Left lung (tissue), 14 donors: ENCODE data around the gene HHIPL2. TPM values are rescaled to one million over a fixed set of nuclear protein-coding genes. Genes with fewer than 3 reads are reported as not detected.

Source experiments
- ATAC-seq: fragments of 200-7000 bp; cut with Tn5 transposase; one replicate; pipeline ENCODE4 v1.9.1; 2020; ENCODE audit warnings: moderate library complexity
- DNase-seq, 4 donors: peaks; one replicate each; pipeline ENCODE4 v3.0.0-alpha.2; 2013 to 2020
- H3K27ac ChIP-seq, 2 donors: fragments of 200-600 bp; sonication (generic) in 1 of 2; one replicate each; pipeline versions ENCODE4 v1.5.0 to v1.8.0; 2020 to 2021
- H3K27me3 ChIP-seq, 2 donors: fragments of 200-600 bp; sonication (generic) in 1 of 2; one replicate each; pipeline versions ENCODE4 v1.5.0 to v1.8.0; 2020 to 2021
- H3K36me3 ChIP-seq, 2 donors: fragments of 200-600 bp; sonication (generic) in 1 of 2; one replicate each; pipeline versions ENCODE4 v1.5.0 to v1.8.0; 2020 to 2021
- H3K4me1 ChIP-seq, 2 donors: fragments of 200-600 bp; one replicate each; pipeline ENCODE4 v1.8.0; 2021
- H3K4me3 ChIP-seq, 2 donors: fragments of 200-600 bp; sonication (generic) in 1 of 2; one replicate each; pipeline versions ENCODE4 v1.5.0 to v1.8.0; 2020 to 2021; ENCODE audit warnings: mild to moderate bottlenecking in 1 of 2
- H3K9me3 ChIP-seq, 2 donors: fragments of 200-600 bp; sonication (generic) in 1 of 2; one replicate each; pipeline versions ENCODE4 v1.5.0 to v1.8.0; 2020 to 2021
- intact Hi-C, 2 donors: fragments of 100-400 bp; cut with DNase I; formaldehyde crosslinking; loops; one replicate each; pipeline versions ENCODE4 v1.11.2 to v1.14.2; 2022
- long read RNA-seq, 12 donors: library from polyadenylated mRNA in 2 of 12; unstranded in 2 of 12; transcript quantifications; one replicate each; pipeline ENCODE4 v2.0.0 and lab custom pipeline, GENCODE V29; 2019 to 2026
- polyA plus RNA-seq, 6 donors: library from polyadenylated mRNA; unstranded; fragments of 120-200 nt; gene quantifications; one replicate each; pipeline ENCODE4 v1.2.1, GENCODE V29; 2013; ENCODE audit not compliant: insufficient read length in 6 of 6
- total RNA-seq, 2 donors: library from RNA; stranded (reverse); fragmentation: NEBNext Ultra II Directional; extraction: Animal tissue kit (Norgen Biotek cat#: 25700); gene quantifications; one replicate each; pipeline ENCODE4 v1.2.1, GENCODE V29; 2021
- TF ChIP-seq, protein P1 (sequence below), 2 donors: fragments of 200-600 bp; sonication (generic) in 1 of 2; IDR thresholded peaks; one replicate each; pipeline versions ENCODE4 v1.5.0 to v1.8.0; 2021; ENCODE audit warnings: antibody characterized with exemption in 2 of 2
- donor health status: DM: no; HTN: yes; CAD: no.
- donor health status: DM: no; HTN: no; CAD: no.

HHIPL2 gene
- total RNA-seq (under 1 TPM in 1 of 2 donors, not detected in 1; 0.58 TPM), polyA plus RNA-seq (1 to 10 TPM in 2 of 6 donors, under 1 TPM in 4; 0.50 to 1.5 (median 0.70) TPM)
- long read RNA-seq, donor 1 = 0 reads
- long read RNA-seq, donor 2 = 0 reads
- long read RNA-seq, donor 3 = 0 reads
- long read RNA-seq, donor 4 = 0 reads
- long read RNA-seq, donor 5 = 0 reads
- long read RNA-seq, donor 6 = 0 reads
- long read RNA-seq, donor 7 = 0 reads
- long read RNA-seq, donor 8 = 0 reads
- long read RNA-seq, donor 9 = 0 reads
- long read RNA-seq, donor 10 = 0 reads
- long read RNA-seq, donor 11 = 0 reads
- long read RNA-seq, donor 12 = 0 reads

DNA sequence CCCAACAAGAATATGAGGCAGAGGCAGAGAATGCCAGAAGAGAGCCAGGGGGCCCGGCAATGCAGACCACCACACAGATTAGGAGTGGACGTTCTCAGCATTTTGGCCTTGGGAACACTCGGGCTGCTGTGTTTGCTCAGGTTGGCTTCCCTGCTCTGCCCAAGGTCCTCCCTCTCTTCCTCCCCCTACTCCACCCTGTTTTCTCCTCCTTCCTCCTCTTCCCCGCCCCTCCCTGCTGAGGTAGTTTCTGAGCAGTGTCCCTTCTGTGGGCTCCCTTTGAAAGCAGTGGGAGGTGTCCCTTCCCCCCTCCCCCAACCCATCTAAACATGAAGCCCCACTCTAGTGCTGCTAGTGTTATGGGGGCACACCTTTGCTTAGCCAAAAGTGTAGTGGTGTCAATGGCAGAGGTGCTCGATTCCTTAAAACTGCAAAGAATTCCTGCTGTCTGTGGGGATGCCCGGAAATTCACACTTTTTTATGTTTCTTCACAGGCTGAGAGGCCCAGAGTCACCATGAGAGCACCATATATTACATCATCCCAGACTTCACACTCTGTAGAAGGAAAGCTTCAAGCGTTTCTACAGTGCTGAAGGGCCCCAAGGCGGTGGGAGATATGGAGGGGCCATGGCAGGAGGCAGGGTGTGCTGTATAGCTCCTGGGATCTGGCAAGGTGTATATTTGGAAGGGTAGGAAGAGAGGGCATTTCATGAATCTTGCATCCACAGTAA, at the start of gene HHIPL2:
HHIPL2 (minus strand) TSS at position 161 of the 728 bp plus-strand sequence; CDS start at position 101, 60 bp downstream.
- DNase-seq (no peak), ATAC-seq (no peak)
- Histone ChIP-seq H3K4me1 (no peaks in the 10 kb centered on the region), H3K27me3 (peaks cover 0 to 31% of the 10 kb centered on the region in 2 donors), H3K4me3 (no peak within 1 kb of the TSS), H3K27ac (no peak within 1 kb of the TSS), H3K36me3 (no peaks in the 10 kb centered on the region), H3K9me3 (no peaks in the 10 kb centered on the region)
- intact Hi-C loops = no loop called here
- TF ChIP-seq, protein P1, sequence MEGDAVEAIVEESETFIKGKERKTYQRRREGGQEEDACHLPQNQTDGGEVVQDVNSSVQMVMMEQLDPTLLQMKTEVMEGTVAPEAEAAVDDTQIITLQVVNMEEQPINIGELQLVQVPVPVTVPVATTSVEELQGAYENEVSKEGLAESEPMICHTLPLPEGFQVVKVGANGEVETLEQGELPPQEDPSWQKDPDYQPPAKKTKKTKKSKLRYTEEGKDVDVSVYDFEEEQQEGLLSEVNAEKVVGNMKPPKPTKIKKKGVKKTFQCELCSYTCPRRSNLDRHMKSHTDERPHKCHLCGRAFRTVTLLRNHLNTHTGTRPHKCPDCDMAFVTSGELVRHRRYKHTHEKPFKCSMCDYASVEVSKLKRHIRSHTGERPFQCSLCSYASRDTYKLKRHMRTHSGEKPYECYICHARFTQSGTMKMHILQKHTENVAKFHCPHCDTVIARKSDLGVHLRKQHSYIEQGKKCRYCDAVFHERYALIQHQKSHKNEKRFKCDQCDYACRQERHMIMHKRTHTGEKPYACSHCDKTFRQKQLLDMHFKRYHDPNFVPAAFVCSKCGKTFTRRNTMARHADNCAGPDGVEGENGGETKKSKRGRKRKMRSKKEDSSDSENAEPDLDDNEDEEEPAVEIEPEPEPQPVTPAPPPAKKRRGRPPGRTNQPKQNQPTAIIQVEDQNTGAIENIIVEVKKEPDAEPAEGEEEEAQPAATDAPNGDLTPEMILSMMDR (IDR thresholded peaks at IDR 0.05) = no peak

DNA sequence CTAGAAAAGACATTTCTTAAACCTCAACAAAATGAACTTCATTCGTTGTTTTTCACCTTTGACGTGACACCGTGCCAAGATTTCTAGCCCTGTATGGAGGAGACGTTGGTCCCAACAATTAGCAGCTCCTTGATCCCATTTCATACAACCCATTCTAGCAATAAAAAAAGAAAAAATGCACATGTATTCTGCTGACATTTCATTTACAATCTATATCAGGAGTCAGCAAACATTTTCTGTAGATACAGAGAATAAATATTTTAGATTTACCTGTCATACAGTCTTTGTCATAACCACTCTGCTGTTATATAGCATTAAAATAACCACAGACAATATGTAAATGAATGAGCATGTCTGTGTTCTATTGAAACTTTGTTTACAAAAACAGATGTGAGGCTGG, 48.8 kb upstream of the HHIPL2 start:
- H3K9me3 ChIP-seq = no peaks in the 10 kb centered on the region
- DNase-seq = no peak
- no peak overlapping the region for H3K27ac ChIP-seq
- no peak for ATAC-seq
- TF ChIP-seq, protein P1 (IDR thresholded peaks at IDR 0.05) = no peak
- no peaks in the 10 kb centered on the region for H3K36me3 ChIP-seq
- no peaks in the 10 kb centered on the region for H3K4me1 ChIP-seq
- intact Hi-C loops = no loop called here
- no peaks in the 10 kb centered on the region for H3K27me3 ChIP-seq
- no peak overlapping the region for H3K4me3 ChIP-seq

DNA sequence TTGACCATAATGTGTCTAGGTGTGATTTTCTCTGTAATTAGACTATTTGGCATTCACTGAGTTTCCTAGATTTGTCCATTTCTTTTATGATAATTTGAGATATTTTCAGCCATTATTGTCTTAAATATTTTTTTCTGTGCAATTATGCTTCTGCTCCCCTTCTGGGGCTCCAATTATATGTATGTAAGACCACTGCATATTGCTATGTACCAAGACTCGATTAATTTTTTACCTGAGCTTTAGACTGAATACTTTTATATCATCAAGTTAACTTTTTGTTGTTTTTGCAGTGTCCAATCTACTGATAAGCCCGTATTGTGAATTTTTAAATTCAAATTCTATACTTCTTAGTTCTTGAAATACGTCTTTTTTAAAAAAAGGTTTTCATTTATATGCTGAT, 46.9 kb upstream of the HHIPL2 start:
- DNase-seq (no peak), ATAC-seq (no peak)
- Histone ChIP-seq H3K9me3 (no peaks in the 10 kb centered on the region), H3K4me1 (peaks cover 0 to 8% of the 10 kb centered on the region in 2 donors), H3K4me3 (no peak overlapping the region), H3K27ac (no peak overlapping the region), H3K27me3 (no peaks in the 10 kb centered on the region), H3K36me3 (no peaks in the 10 kb centered on the region)
- TF ChIP-seq, protein P1 (IDR thresholded peaks at IDR 0.05) = no peak
- intact Hi-C loops = no loop called here

DNA sequence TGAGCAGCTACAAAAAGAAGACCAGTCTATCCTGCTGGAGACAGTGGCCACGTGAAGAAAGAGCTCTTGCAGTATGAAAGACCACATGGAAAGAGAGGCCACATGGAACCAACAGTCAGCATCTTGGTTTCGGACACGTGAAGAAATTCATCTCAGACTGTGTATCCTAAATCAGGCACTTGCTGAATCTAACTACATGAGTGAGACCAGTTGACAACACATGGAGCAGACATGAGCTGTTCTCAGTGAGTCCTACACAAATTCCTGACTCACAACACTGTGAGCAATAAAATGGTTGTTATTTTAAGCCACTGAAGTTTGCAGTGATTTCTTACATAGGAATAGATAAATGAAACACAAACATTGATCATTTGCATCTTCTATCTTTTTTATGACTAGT, 44.3 kb upstream of the HHIPL2 start:
- Histone ChIP-seq H3K36me3 (peaks cover 0 to 8% of the 10 kb centered on the region in 2 donors), H3K4me1 (peaks cover 5 to 20% of the 10 kb centered on the region in 2 donors), H3K9me3 (no peaks in the 10 kb centered on the region), H3K4me3 (no peak overlapping the region), H3K27me3 (no peaks in the 10 kb centered on the region), H3K27ac (no peak overlapping the region)
- DNase-seq = no peak
- no peak for ATAC-seq
- TF ChIP-seq, protein P1 (IDR thresholded peaks at IDR 0.05) = no peak
- intact Hi-C loops = no loop called here
